ENCODE measurements around the gene TAS2R16. TPM values are rescaled to one million over a fixed set of nuclear protein-coding genes. Genes with fewer than 3 reads are reported as not detected.

The TAS2R16 gene
- total and polyA plus RNA-seq, 4 donors: not detected

DNA sequence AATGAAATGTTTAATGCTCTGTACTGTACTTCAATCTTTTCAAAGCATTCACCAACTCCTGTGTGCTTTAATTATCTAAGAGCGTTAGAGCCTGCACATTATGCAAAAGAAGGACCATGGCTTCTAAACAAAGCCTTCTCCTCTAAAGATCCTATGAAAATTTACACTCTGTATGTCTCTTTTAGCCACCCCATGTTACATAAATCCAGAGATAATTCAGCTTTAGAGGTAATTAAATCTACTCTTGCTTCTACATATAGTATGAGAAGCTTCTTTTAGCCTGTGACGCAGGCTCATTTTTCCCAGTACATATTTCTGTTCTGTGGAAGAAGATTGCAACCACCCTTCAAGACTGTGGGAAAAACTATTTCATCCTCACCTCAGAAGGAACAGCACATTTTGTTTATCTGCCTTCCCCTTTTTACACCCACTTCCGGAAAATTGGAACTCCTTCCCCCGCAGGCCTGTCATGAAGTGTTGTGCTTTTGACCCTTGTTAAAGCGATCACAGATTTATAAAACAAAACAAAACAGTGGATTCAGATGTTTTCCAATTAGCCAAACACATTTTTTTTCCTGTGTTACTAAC, 8.1 kb upstream of the TAS2R16 start:
- no peaks in the 10 kb centered on the region for H3K9me3 ChIP-seq (ENCODE audit: control insufficient read depth in 4 of 4, insufficient read depth in 3 of 4, low read length in 3 of 4)
- H3K4me3 ChIP-seq: no peak overlapping the region
- no peaks in the 10 kb centered on the region for H3K27me3 ChIP-seq (ENCODE audit: control insufficient read depth in 3 of 3, insufficient read depth in 3 of 3, low read length in 2 of 3)
- no peak for ATAC-seq (ENCODE audit: insufficient read depth, low FRiP score)
- WGBS, 2 donors: 46 to 63% methylated on average over 5 of the region's 5 CpGs
- no peaks in the 10 kb centered on the region for H3K4me1 ChIP-seq (ENCODE audit: control insufficient read depth in 5 of 5, insufficient read depth in 5 of 5, low read length in 5 of 5)
- no peak overlapping the region for H3K27ac ChIP-seq (ENCODE audit: low read depth in 1 of 2, low read length in 1 of 2)
- DNase-seq: no peak
- TF ChIP-seq, protein P1, sequence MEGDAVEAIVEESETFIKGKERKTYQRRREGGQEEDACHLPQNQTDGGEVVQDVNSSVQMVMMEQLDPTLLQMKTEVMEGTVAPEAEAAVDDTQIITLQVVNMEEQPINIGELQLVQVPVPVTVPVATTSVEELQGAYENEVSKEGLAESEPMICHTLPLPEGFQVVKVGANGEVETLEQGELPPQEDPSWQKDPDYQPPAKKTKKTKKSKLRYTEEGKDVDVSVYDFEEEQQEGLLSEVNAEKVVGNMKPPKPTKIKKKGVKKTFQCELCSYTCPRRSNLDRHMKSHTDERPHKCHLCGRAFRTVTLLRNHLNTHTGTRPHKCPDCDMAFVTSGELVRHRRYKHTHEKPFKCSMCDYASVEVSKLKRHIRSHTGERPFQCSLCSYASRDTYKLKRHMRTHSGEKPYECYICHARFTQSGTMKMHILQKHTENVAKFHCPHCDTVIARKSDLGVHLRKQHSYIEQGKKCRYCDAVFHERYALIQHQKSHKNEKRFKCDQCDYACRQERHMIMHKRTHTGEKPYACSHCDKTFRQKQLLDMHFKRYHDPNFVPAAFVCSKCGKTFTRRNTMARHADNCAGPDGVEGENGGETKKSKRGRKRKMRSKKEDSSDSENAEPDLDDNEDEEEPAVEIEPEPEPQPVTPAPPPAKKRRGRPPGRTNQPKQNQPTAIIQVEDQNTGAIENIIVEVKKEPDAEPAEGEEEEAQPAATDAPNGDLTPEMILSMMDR (IDR thresholded peaks at IDR 0.05; ENCODE audit: control extremely low read depth, extremely low read depth): no peak
- no peak overlapping the region for H3K9ac ChIP-seq (ENCODE audit: insufficient read depth in 1 of 2, low read length in 2 of 2)
- no peaks in the 10 kb centered on the region for H3K36me3 ChIP-seq (ENCODE audit: control insufficient read depth in 4 of 4, insufficient read depth in 4 of 4, low read length in 4 of 4)

DNA sequence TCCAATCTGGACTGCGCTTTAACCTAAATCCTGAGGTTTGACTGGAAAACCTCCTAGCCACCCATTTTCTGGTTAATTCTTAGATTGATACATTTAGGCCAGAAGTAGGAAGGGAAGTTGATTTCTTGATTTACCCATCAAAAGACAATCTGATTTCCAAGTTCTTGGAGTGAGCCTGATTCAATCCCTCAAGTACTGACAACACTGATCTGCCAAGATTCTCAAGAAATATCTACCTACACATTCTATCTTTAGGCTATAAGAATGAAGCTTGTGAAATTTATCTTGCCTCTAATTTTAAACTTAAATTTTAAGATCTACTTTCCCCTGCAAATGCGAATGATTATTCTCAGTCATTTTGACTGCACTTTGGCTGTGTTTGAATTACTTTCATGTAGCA, 5.9 kb downstream of the TAS2R16 start:
- Histone ChIP-seq H3K27ac (ENCODE audit: low read depth in 1 of 2, low read length in 1 of 2) (no peak overlapping the region), H3K9me3 (ENCODE audit: control insufficient read depth in 4 of 4, insufficient read depth in 3 of 4, low read length in 3 of 4) (peaks cover 0 to 1% (median 0%) of the 10 kb centered on the region in 4 donors), H3K36me3 (ENCODE audit: control insufficient read depth in 4 of 4, insufficient read depth in 4 of 4, low read length in 4 of 4) (no peaks in the 10 kb centered on the region), H3K27me3 (ENCODE audit: control insufficient read depth in 3 of 3, insufficient read depth in 3 of 3, low read length in 2 of 3) (no peaks in the 10 kb centered on the region), H3K4me1 (ENCODE audit: control insufficient read depth in 5 of 5, insufficient read depth in 5 of 5, low read length in 5 of 5) (no peaks in the 10 kb centered on the region), H3K9ac (ENCODE audit: insufficient read depth in 1 of 2, low read length in 2 of 2) (no peak overlapping the region), H3K4me3 (no peak overlapping the region)
- ATAC-seq (ENCODE audit: insufficient read depth, low FRiP score) (no peak), DNase-seq (no peak)
- TF ChIP-seq, protein P1 (IDR thresholded peaks at IDR 0.05; ENCODE audit: control extremely low read depth, extremely low read depth): no peak
- WGBS, 2 donors: 93 to 94% methylated on average over 2 of the region's 2 CpGs

DNA sequence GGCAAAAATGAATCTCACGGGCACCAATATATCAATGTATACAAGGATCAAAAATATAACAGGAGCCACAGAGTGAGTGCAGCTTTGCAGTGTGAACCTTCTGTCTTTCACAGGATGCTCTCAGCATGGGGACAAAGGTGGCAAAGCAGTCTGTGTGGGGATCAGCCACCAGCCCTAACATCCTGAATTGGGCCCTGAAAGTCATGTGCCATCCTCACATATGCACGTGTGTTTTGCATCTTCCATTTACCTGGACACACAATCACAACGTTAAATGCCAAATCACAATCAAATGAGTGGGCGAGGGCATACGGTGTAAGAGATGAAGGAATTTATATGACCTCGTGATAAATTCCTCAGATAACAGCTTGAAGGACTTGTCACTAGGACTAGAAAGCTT, 6.5 kb downstream of the TAS2R16 start:
- DNase-seq: no peak
- H3K27me3 ChIP-seq (ENCODE audit: control insufficient read depth in 3 of 3, insufficient read depth in 3 of 3, low read length in 2 of 3): no peaks in the 10 kb centered on the region
- H3K4me1 ChIP-seq (ENCODE audit: control insufficient read depth in 5 of 5, insufficient read depth in 5 of 5, low read length in 5 of 5): no peaks in the 10 kb centered on the region
- H3K4me3 ChIP-seq: no peak overlapping the region
- no peaks in the 10 kb centered on the region for H3K36me3 ChIP-seq (ENCODE audit: control insufficient read depth in 4 of 4, insufficient read depth in 4 of 4, low read length in 4 of 4)
- peaks cover 0 to 1% (median 0%) of the 10 kb centered on the region in 4 donors for H3K9me3 ChIP-seq (ENCODE audit: control insufficient read depth in 4 of 4, insufficient read depth in 3 of 4, low read length in 3 of 4)
- TF ChIP-seq, protein P1 (IDR thresholded peaks at IDR 0.05; ENCODE audit: control extremely low read depth, extremely low read depth): no peak
- no peak overlapping the region for H3K27ac ChIP-seq (ENCODE audit: low read depth in 1 of 2, low read length in 1 of 2)
- 68 to 71% methylated on average over 6 of the region's 6 CpGs for WGBS, 2 donors
- no peak for ATAC-seq (ENCODE audit: insufficient read depth, low FRiP score)
- no peak overlapping the region for H3K9ac ChIP-seq (ENCODE audit: insufficient read depth in 1 of 2, low read length in 2 of 2)

DNA sequence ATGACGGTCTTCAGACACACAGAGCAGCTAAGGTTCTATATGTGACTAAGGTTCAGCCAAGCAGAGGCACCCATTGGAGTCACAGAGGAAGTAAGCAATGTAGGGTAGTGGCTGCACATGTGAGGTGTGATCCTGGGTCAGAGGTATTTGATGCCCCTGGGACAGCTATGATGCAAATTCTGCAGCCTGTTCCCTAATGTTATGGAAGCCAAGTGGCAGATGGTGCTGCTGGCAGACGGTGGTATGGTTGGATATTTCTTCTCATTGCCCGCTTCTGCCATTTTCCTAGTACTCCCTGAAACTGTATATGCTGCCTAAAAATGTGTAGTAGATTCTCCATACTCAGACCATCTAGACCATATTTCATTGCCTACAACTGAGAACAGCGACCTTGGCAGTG, 7.2 kb downstream of the TAS2R16 start:
- 81 to 94% methylated on average over 4 of the region's 4 CpGs for WGBS, 2 donors
- no peak overlapping the region for H3K9ac ChIP-seq (ENCODE audit: insufficient read depth in 1 of 2, low read length in 2 of 2)

More for the DNA sequence above, 7.2 kb downstream of the TAS2R16 start:
- H3K9me3 ChIP-seq (ENCODE audit: control insufficient read depth in 4 of 4, insufficient read depth in 3 of 4, low read length in 3 of 4): peaks cover 0 to 1% (median 0%) of the 10 kb centered on the region in 4 donors
- TF ChIP-seq, protein P1 (IDR thresholded peaks at IDR 0.05; ENCODE audit: control extremely low read depth, extremely low read depth): no peak
- no peaks in the 10 kb centered on the region for H3K4me1 ChIP-seq (ENCODE audit: control insufficient read depth in 5 of 5, insufficient read depth in 5 of 5, low read length in 5 of 5)
- H3K36me3 ChIP-seq (ENCODE audit: control insufficient read depth in 4 of 4, insufficient read depth in 4 of 4, low read length in 4 of 4): no peaks in the 10 kb centered on the region
- H3K27me3 ChIP-seq (ENCODE audit: control insufficient read depth in 3 of 3, insufficient read depth in 3 of 3, low read length in 2 of 3): no peaks in the 10 kb centered on the region
- ATAC-seq (ENCODE audit: insufficient read depth, low FRiP score) (no peak), DNase-seq (no peak)
- H3K27ac ChIP-seq (ENCODE audit: low read depth in 1 of 2, low read length in 1 of 2): no peak overlapping the region
- no peak overlapping the region for H3K4me3 ChIP-seq

Measured in lung (tissue), 12 donors.